Neural crest cell (in vitro differentiated cells): Measurements from ENCODE around the gene NT5DC1. TPM values are rescaled to one million over a fixed set of nuclear protein-coding genes. Genes with fewer than 3 reads are reported as not detected.

ENCODE experiments used
- DNase-seq: peaks from one replicate; pipeline ENCODE4 v3.0.0; 2021; ENCODE audit warnings: low read depth, mixed read lengths, low spot score
- H3K27ac Mint-ChIP-seq: one replicate; pipeline ENCODE4 v1.8.0; 2021; ENCODE audit warnings: mild to moderate bottlenecking, mixed read lengths; ENCODE audit not compliant: unreplicated experiment
- H3K27me3 Mint-ChIP-seq: 2 replicates; pipeline ENCODE4 v1.8.0; 2021; ENCODE audit warnings: low read depth, mild to moderate bottlenecking, mixed read lengths
- H3K36me3 Mint-ChIP-seq: 2 replicates; pipeline ENCODE4 v1.8.0; 2021; ENCODE audit warnings: low read depth, mild to moderate bottlenecking, mixed read lengths
- H3K4me1 Mint-ChIP-seq: 2 replicates; pipeline ENCODE4 v1.8.0; 2021; ENCODE audit warnings: mixed read lengths
- H3K4me3 Mint-ChIP-seq: one replicate; pipeline ENCODE4 v1.8.0; 2021; ENCODE audit warnings: mild to moderate bottlenecking, mixed read lengths
- H3K9me3 Mint-ChIP-seq: 2 replicates; pipeline ENCODE4 v1.8.0; 2021; ENCODE audit warnings: mixed read lengths
- total RNA-seq: library from RNA; stranded (reverse); gene quantifications from 2 replicates; pipeline ENCODE4 v1.2.1, GENCODE V29; 2021
- TF ChIP-seq, protein P1 (sequence below): fragments of 200-600 bp; sonication (generic); conservative IDR thresholded peaks from 2 replicates; pipeline ENCODE4 v1.5.0; 2021; ENCODE audit warnings: antibody characterized with exemption, mild to moderate bottlenecking

Gene NT5DC1
- total RNA-seq, 1 donor from 2014 or later = 33.2 TPM

DNA sequence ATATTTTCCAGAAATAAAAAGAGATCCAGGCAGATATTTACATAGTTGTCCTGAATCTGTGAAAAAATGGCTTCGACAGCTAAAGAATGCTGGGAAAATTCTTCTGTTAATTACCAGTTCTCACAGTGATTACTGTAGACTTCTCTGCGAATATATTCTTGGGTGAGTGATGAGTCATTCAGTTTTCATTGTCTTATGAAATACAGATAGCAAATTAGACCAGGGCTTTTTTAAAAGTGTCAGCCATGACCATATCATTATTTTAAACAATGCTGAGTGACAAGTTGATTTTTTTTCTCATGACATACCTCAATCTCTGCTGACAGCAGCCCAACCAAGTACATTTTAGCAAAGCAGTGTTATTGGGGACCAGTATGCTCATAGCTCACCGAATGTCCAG, 120.4 kb downstream of the NT5DC1 start:
- H3K27ac Mint-ChIP-seq = no peak overlapping the region
- DNase-seq = no peak

GRCh38 chr6:116221911-116222310, 121.3 kb downstream of the NT5DC1 start:
- Mint-ChIP-seq H3K27ac (no peak overlapping the region), H3K27me3 (no peaks in the 10 kb centered on the region)
- DNase-seq = no peak

More for the DNA sequence above, 120.4 kb downstream of the NT5DC1 start:
- Mint-ChIP-seq H3K9me3 (no peaks in the 10 kb centered on the region), H3K4me1 (peaks cover 7% of the 10 kb centered on the region), H3K36me3 (no peaks in the 10 kb centered on the region), H3K4me3 (no peak overlapping the region), H3K27me3 (no peaks in the 10 kb centered on the region)
- TF ChIP-seq, protein P1, sequence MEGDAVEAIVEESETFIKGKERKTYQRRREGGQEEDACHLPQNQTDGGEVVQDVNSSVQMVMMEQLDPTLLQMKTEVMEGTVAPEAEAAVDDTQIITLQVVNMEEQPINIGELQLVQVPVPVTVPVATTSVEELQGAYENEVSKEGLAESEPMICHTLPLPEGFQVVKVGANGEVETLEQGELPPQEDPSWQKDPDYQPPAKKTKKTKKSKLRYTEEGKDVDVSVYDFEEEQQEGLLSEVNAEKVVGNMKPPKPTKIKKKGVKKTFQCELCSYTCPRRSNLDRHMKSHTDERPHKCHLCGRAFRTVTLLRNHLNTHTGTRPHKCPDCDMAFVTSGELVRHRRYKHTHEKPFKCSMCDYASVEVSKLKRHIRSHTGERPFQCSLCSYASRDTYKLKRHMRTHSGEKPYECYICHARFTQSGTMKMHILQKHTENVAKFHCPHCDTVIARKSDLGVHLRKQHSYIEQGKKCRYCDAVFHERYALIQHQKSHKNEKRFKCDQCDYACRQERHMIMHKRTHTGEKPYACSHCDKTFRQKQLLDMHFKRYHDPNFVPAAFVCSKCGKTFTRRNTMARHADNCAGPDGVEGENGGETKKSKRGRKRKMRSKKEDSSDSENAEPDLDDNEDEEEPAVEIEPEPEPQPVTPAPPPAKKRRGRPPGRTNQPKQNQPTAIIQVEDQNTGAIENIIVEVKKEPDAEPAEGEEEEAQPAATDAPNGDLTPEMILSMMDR = no peak

DNA sequence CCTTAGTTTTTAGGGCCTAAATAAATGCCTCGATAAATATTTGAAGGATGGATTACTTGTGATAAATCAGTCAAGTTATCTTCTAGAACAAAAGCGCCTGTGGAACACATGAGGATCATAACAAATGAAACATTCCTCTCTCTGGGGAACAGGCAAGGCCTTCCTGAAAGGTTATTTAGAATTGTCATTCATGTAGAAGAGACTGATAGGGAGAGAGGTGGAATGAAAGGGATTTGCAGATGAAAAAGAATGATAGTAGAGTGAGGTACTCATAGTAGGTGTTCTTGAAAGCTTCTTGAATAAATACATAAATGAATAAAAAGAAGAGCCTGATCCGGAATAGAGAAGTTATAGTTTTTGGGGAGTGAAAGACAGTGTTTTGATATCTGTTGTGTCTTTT, 122.7 kb downstream of the NT5DC1 start:
- H3K36me3 Mint-ChIP-seq = no peaks in the 10 kb centered on the region
- H3K4me3 Mint-ChIP-seq = no peak overlapping the region
- DNase-seq = no peak
- H3K27me3 Mint-ChIP-seq = no peaks in the 10 kb centered on the region
- no peaks in the 10 kb centered on the region for H3K4me1 Mint-ChIP-seq
- TF ChIP-seq, protein P1 = no peak
- H3K27ac Mint-ChIP-seq = no peak overlapping the region
- H3K9me3 Mint-ChIP-seq = no peaks in the 10 kb centered on the region

More at GRCh38 chr6:116221911-116222310, 121.3 kb downstream of the NT5DC1 start:
- no peaks in the 10 kb centered on the region for H3K36me3 Mint-ChIP-seq
- TF ChIP-seq, protein P1 = no peak
- no peaks in the 10 kb centered on the region for H3K9me3 Mint-ChIP-seq
- H3K4me3 Mint-ChIP-seq = no peak overlapping the region
- peaks cover 5% of the 10 kb centered on the region for H3K4me1 Mint-ChIP-seq

GRCh38 chr6:116229287-116229913, 128.7 kb downstream of the NT5DC1 start:
- Mint-ChIP-seq H3K4me3 (no peak overlapping the region), H3K27me3 (no peaks in the 10 kb centered on the region), H3K36me3 (peaks cover 2% of the 10 kb centered on the region), H3K4me1 (peaks cover 5% of the 10 kb centered on the region), H3K9me3 (no peaks in the 10 kb centered on the region), H3K27ac (peak overlapping the region; percentile 47)
- peak; percentile 48 for DNase-seq
- TF ChIP-seq, protein P1 = no peak

- DNase-seq = no peak
- Mint-ChIP-seq H3K4me3 (no peak overlapping the region), H3K9me3 (no peaks in the 10 kb centered on the region), H3K27me3 (no peaks in the 10 kb centered on the region), H3K36me3 (no peaks in the 10 kb centered on the region), H3K4me1 (no peaks in the 10 kb centered on the region), H3K27ac (no peak overlapping the region)
- TF ChIP-seq, protein P1 = no peak
Observed at GRCh38 chr6:116234689-116235088, 134.0 kb downstream of the NT5DC1 start.
